GM21723 (cell line): ENCODE results near the gene ARHGEF40.

Source experiments
- ATAC-seq: cut with Tn5 transposase; IDR thresholded peaks from one replicate; pipeline ENCODE4 v1.9.1; 2021; ENCODE audit warnings: mild to moderate bottlenecking, moderate library complexity; ENCODE audit not compliant: unreplicated experiment

ARHGEF40 gene

DNA sequence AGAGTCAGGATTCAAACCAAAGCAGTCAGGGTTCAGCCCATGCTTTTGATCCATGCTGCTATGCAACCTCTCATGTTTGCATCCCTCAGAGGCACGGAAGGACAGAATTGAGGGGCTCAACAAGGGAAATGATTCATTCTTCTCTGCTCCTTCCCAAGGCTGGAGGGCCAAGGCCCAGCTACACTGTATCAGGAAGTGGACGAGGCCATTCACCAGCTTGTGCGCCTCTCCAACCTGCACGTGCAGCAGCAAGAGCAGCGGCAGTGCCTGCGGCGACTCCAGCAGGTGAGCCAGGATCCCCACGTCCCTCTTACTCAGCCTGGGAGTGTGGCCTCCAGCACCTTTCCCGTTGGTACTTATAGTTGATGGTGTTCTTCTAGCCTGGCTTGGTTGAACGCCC, 8.6 kb downstream of the ARHGEF40 start:
- ATAC-seq: no peak

DNA sequence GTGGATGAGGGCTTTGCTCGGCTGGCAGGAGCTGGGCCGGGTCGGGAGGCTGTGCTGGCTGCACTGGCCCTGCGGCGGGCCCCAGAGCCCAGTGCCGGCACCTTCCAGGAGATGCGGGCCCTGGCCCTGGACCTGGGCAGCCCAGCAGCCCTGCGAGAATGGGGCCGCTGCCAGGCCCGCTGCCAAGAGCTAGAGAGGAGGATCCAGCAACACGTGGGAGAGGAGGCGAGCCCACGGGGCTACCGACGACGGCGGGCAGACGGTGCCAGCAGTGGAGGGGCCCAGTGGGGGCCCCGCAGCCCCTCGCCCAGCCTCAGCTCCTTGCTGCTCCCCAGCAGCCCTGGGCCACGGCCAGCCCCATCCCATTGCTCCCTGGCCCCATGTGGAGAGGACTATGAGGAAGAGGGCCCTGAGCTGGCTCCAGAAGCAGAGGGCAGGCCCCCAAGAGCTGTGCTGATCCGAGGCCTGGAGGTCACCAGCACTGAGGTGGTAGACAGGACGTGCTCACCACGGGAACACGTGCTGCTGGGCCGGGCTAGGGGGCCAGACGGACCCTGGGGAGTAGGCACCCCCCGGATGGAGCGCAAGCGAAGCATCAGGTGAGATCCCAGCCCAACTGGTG, 11.5 kb downstream of the ARHGEF40 start:
- no peak for ATAC-seq

DNA sequence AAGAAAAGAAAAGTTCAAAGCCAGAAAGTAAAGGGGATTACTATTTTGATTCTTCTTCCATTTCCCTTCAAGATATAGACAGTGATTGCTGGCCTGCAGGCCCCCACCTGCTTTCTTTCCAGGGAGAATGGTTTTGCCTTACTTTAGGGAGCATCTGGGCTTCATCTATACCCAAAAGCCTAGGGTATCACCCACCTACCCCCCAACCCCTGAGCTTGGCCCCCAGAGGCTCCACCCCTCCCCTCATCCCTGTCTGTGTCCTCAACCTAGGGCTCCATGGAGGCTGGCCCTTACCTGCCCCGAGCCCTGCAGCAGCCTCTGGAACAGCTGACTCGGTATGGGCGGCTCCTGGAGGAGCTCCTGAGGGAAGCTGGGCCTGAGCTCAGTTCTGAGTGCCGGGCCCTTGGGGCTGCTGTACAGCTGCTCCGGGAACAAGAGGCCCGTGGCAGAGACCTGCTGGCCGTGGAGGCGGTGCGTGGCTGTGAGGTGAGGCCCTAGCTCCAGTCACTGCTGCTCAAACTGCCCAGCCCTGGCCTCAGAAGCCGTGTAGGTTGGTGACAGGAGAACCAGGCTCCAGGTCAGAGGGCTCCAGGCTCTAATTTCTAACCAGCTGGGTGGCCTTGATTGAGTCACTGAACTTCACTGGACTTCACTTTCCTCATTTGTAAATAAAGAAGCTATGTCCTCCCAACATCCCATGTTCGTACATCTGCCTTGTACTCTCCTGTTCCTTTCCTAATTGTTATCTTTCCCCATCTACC, 13.6 kb downstream of the ARHGEF40 start:
- no peak for ATAC-seq

DNA sequence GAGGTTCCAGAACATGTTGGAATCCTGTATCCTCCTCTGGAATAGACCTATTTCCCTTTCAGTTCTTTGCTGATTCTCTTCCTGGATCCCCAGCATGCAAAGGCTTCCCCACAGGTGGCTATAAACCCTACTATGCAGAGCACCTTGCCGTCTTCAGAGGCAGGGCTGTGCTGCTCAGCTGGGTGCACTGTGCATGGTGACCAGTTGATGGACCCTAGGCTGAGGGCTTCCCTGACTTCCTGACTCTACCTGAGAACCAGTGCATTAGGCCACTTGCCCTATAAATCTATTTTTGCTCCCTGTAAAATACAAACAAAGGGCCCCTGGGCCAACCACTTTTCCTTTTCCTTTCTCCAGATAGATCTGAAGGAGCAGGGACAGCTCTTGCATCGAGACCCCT, 14.3 kb downstream of the ARHGEF40 start:
- no peak for ATAC-seq

DNA sequence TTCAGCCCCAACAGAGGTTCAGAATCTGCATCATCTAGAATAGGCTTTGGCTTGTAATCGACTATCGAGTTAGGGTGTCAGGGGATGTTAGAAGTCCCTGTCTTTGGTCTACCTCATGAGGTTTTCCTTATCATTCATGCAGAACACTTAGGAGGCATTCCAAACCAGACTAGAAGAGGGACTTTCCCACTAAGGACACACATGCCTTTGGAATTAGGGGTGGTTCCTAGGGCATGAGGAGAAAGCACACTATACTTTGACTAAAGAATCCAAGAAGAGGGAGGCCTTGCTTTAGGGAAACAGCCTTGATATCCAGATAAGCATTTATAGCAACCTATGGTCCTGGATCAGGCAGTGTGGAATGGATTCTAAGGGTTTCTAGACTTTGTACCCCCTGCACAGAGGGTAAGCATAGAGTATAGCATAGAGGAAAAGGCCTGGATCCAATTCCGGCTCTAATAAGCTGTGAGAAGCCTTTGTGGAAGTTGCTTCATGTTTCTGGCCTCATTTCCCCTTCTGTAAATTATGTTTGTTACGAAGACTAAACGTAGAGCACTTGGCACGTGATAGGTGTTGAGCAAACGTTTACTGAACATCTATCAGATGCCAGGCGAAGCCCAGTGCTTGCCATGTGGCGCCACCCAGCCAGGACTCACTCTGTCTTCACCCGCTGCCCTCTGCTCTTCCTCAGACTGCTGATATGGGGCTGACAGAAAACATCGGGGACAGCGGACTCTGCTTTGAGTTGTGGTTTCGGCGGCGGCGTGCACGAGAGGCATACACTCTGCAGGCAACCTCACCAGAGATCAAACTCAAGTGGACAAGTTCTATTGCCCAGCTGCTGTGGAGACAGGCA, 15.1 kb downstream of the ARHGEF40 start:
- no peak for ATAC-seq

DNA sequence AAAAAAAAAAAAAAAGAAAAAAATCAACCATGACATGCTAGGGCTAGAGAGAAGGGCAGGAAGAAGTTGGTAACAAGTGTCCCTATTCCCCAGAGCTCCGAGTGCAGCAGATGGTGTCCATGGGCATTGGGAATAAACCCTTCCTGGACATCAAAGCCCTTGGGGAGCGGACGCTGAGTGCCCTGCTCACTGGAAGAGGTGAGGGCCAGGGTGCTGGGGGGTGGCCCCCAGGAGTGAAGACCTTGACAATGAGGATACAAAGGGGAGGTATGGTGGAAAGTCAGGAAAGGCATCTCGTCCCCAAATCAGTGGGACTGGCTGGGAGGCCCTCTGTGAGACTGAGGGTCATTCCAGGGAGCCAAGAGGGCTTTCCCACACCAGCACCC, 16.8 kb downstream of the ARHGEF40 start:
- no peak for ATAC-seq

DNA sequence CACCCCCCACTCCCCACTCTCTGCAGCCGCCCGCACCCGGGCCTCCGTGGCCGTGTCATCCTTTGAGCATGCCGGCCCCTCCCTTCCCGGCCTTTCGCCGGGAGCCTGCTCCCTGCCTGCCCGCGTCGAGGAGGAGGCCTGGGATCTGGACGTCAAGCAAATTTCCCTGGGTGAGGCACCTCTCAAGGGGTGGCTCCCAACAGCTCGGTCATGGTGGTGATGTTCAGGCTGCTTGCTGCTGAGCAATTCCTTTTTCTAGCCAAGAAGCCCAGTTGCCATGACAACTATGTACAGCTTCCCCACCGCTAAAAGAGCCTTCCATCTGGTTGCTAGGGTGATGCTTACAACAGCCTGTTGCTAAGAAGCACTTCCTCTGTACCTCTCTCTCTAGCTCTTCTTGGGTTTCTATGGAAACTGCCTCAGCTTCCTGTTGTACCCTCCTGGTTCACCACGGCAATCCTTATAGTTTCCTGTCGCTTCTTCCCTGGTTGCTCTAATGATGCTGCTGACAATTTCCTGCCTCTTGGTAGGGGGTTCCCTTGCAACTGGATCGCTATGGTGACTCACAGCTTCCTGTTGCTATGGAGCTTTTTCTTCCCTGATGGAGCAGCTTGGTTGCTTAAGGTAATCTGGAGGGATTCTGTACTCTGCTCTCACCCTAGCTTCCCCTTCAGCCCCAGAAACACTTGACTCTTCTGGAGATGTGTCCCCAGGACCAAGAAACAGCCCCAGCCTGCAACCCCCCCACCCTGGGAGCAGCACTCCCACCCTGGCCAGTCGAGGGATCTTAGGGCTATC, 17.4 kb downstream of the ARHGEF40 start:
- no peak for ATAC-seq

DNA sequence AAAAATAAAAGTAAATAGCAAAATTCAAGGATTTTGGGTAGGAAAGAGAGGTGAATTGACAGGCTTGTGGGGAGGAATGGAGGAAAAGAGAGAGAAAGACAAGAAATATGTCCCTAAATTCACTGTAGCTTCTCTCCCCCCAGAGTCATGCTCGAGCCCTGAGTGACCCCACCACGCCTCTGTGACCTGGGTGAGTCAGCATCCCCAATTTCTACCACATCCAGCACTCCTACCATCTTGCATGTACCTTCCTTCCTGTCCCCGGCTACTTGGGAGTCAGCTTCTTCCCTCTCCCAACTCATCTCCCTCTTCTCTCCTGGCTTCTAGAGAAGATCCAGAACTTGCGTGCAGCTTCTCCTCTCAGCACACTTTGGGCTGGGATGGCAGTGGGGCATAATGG, 18.6 kb downstream of the ARHGEF40 start:
- no peak for ATAC-seq

DNA sequence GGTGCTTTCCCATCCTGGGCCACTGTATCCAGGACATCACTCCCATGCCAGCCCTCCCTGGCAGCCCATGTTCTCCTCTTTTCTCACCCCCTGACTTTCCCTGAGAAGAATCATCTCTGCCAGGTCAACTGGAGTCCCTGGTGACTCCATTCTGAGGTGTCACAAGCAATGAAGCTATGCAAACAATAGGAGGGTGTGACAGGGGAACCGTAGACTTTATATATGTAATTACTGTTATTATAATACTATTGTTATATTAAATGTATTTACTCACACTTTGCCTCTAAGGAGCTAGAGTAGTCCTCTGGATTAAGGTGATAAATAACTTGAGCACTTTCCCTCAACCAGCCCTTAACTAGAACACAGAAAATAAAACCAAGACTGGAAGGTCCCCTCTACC, 19.2 kb downstream of the ARHGEF40 start:
- ATAC-seq: no peak

DNA sequence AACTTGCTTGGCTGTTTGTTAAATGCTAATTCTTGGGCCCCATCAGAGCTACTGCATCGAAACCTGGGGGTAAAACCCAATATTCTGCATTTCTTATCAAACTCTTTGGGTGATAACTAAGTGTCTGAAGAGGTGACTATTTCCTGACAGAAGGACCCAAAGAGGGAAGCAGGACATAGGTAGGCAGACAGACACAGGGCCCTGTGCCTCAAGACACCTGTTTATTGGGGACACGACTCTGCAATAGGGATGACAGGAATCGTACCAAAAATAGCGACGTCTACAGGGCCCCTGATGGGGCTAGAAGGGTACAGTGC, 19.7 kb downstream of the ARHGEF40 start:
- no peak for ATAC-seq

DNA sequence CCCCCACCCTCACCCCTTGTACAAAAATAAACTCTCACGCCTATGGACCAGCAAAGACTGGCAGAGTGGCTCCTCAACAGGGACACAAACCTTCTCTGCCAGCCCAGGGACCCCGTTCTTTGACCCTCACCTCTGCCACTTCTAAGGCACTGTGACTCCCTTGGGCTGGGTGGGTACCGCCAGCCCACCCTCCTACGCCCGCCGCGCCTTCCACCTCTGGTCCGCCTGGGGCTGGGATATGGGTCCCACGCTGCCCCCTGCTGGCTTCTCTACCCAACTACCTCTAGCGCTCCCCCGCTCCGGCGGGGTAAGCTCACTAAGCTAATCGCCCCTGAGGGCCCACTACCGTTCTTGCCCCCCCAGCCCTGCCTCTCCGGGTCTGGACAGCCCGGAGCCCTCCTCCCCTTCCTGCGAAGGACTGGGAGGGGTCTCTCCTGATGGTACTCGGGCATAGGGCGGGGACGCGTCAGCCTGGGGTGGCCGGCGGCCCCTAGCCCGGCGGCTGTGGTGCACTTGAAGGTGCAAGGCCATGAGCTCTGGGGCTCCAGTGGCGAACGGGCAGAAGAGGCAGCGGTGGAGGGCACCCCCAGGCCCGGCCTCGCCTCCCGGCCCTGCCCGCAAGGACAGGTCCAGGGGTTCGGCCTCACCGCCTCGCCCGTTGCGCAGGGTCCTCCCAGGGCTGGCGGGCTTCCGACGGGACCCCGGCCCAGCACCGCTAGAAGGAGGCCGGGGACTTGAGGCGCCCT, 20.3 kb downstream of the ARHGEF40 start:
- ATAC-seq: no peak

DNA sequence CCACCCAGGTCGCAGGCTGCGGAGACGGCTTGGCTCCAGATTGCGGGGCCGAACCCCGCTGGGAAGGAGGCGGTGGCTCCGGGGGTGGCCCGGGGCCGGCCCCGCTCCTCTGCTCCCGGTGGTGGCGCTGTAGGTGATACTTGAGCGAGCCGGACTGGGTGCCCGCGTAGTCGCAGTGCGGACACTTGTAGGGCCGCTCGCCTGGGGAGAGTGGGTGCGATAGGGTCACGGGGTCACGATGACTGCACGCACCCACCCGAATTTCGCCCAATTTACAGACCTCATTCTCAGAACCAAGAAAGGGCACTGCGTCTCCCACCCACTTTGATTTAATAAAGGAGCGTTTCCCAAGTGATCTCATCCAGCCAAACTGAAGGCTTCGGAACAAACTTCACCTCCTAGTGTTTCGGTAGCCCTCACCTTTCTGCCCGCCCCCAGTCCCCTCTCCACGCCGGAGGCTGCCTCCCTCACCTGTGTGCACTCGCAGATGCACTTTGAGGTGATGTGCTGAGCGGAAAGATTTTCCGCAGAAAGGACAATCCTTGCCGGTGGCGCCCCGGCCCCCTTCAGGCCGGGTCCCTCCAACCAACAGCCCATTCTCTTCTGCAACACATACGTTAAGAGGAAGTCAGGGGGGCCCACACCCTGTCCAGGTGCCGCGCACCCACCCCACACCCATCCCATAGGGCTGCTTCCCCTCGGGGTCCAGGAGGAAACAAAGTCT, 21.0 kb downstream of the ARHGEF40 start:
- ATAC-seq: no peak

DNA sequence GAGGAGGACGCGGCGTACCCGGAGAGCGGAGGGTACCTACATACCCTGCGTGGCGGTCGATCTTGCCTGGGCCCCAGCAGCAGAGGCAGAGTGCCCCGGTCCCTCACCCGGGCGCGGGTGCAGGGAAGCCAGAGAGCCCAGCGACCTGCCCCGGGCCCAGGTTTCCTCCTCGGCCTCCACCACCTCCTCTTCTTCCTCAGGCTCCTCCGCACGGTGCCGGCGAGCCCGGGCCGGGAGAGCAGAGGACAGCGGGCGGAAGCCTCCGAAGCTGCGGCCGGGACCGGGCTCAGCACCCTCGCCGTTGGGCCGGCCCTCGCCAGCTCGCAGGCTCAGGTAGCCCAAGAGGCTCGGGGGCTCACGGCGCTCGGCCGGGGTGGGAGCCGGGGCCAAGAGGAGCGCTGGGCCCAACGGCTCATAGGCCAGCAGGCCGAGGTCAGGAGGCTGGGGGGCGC, 21.7 kb downstream of the ARHGEF40 start:
- ATAC-seq: no peak

DNA sequence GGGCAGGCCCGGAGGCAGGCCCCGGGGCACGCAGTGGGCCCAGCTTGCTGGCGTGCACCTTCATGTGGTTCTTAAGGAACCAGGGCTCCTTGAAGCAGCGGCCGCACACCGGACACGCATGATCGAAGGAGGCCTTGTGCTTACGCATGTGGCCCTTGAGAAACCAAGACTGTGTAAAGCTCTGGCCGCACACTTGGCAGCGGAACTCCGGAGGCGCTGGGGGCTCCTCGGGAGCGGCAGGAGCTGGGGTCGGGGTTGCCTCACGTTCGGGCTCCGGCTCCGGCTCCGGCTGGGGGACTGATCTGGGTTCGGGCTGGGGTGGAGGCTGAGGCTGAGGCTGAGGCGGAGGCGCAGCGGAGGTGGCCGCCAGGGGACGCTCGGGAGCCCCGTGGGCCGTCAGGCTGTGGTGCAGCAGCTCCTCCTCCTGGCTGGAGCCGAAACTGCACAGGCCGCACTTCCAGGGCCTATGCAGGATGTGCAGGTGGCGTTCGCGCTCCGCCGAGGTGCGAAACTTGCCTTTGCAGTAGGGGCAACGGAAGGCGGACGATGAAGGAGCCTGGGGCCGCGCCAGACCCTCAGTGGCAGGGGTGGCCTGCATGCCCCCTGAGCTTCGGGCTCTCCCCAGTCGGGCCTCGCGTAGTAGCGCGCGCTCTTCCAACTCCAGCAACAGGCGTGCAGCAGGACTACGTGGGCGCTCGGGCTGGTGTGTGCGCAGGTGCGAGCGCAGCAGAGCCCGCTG, 22.3 kb downstream of the ARHGEF40 start:
- ATAC-seq: peak; percentile 94

DNA sequence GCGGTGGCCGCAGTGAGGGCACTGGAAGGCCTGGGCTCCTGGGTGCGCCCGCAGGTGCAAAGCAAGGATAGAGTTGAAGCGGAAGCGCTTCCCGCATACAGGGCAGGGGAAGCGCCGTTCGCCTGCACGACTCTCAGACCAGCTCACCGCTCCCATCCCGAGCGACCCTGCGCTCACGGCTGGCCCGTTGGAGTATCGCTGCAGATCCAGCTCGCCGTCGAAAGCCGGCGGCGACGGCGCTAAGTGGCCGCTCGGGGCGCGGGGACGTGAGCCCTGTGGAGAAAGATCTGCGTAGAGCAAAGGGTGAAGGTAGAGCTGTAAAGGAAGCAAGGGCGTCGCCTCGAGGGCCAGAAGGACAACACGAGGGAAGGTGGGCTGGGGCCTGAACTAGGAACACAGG, 22.9 kb downstream of the ARHGEF40 start:
- no peak for ATAC-seq

DNA sequence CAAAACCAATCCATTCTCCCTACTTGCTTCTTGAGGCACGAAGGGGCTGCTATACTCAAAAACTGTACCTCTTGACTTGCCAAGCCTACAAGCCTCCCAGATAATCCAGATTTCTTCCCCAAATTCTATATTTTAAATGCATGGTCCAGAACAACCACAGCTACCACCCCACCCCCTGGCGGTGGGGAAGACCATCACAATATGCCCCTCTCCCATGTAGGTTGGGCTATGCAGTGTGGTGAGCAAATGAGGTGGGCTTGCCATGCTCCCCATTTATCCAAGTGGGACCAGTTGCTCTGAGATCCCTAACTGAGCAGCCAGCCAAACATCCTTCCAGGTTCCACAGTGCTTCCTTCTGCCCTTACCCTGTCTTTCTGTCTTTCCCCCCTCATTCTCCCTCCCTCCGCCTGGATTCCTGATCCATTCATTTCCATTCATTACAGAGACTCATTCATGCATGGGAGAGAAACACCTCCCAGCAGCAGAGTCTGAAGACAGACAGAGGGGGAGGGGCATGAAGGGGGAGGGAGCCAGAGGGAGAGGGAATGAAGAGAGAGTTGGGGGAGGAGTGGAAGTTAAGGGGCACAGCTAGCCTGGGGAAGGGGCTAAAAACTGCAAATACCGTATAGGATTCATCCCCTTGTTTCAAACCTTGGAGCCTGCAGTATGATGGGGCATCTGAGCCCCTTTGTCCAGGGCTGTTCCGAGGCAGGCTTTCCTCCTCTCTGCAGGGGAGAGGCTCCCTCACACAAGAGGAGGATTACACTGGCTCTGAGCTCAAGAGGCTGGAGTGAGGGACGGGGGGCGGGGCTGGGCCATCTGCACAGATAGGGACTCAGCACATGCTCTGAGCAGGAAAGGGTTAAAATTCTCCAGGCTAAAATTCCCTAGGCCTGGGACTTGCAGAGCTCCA, 23.9 kb downstream of the ARHGEF40 start:
- no peak for ATAC-seq

DNA sequence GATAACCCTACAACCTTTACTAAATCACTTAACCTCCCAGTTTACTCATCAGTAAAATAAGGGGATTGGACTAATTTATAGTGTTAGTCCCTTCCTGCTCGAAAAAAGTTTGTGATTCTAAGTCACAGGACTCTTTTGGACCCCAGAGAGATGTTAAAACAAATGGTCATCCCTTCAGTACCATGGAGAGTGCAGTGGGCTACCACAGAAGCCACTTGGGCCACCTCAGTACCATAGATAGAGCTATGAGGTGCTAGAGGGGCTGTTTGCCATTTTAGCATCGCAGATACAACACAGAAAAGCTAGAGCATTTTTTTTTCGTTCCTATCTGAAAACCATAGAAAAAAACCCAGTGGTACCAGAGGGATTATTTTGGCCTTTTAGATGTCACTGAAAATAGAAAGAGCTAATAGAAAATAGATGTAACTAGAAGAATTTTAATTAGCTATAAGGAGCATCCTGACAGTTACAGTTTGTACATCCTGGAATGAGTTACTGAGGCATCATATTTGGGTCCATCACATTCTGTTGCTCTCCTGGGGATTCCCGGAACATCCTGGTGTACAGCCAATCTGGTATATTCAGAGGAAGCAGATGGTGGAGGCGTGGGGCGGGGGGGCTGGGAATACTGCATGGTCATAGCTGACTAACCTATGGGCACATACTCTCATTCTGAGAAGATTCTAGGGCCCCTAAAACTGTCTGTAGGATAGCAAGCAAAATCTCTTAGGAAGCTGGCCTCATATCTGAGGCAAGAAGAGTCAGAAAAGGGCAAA, 25.5 kb downstream of the ARHGEF40 start:
- no peak for ATAC-seq
